Epithelial cell of prostate (primary cell): ENCODE results near the gene MDH1B.

Experiments
- DNase-seq: peaks from one replicate; pipeline ENCODE4 v3.0.0-alpha.2; 2011; ENCODE audit warnings: low read depth, low spot score
- H3K27ac ChIP-seq: fragments of 450-650 bp; 2 replicates; pipeline ENCODE4 v1.5.1; 2017; ENCODE audit warnings: mild to moderate bottlenecking

MDH1B gene

GRCh38 chr2:206701952-206702605, 63.0 kb downstream of the MDH1B start:
- H3K27ac ChIP-seq = no peak overlapping the region
- DNase-seq = no peak

DNA sequence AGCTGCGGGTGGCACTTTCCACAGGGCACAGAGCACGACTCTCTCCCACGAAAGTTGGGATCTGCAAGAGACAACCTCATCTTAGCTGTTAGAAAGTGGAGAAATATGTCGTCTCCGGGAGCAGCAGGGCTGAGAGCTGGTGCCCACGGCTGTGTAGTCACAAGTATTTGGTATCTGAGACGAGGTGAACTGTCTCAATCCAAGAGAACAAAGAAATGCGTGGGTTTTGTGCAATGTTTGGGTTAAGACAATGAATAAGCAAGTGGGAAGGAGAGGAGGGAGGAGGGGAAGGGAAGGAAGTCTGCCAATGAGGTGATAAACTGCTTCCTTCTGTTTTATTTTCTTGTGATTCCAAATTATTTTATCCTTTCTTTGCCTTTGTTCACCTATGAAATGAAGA, 65.0 kb downstream of the MDH1B start:
- no peak for DNase-seq
- no peak overlapping the region for H3K27ac ChIP-seq

- no peak for DNase-seq
- H3K27ac ChIP-seq = no peak overlapping the region
These were observed 66.3 kb downstream of the MDH1B start for GRCh38 chr2:206698811-206699210.

- no peak for DNase-seq
- H3K27ac ChIP-seq = no peak overlapping the region
These were observed 68.2 kb downstream of the MDH1B start for GRCh38 chr2:206696910-206697309.

DNA sequence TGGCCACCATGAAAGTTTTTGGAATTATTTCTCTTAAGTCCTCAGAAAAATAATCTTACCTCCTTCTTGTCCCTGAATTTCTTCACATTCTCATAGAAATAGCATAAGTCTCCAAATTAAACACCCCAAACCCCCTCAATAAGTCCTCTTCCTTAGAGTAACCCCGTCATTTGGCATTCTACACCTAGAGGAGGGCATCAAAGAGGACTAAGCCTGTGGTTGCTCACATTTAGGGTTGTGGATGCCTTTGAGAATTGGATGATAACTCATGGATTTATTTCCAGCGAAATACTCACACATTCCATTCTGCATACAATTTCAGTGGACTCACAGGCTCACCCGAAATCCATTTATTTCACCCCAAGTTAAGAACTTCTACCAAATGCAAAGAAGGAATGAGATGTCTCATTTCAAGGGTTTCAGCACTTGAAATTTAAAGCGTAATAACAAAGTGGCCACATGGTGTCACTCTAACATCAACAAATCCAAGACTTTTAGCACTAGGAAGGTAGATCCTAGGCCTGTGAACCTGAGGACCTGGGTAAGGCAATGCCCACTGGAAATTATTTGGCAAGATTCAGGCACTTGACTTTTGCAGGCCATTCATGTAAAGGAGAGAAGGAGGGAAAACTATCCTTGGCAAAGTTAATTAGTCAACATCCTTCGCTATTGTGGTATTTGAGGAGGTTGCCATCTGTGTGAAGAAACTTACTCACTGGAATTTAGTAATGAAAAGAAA, 71.6 kb downstream of the MDH1B start:
- no peak overlapping the region for H3K27ac ChIP-seq
- peak; percentile 10 for DNase-seq

DNA sequence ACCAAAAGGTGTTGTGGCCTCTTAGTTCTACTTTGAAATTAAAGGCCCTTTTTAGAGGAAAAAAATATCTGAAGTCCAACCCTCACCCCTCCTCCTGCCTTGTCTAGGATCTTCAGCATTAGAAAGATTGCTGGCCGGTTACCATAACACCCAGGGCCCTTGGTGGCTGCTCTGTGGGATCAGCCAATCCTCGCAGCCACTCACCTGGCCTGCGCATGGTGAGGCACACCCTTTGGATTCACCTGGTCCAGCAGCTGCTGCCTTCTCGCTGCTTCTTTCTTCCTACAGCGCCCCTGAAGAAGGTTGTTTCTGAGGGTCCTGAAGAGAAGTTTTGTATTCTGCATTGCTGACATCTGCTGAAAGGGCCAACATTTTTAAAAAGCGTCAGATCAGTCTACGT, 72.2 kb downstream of the MDH1B start:
- no peak for DNase-seq
- H3K27ac ChIP-seq = no peak overlapping the region

DNA sequence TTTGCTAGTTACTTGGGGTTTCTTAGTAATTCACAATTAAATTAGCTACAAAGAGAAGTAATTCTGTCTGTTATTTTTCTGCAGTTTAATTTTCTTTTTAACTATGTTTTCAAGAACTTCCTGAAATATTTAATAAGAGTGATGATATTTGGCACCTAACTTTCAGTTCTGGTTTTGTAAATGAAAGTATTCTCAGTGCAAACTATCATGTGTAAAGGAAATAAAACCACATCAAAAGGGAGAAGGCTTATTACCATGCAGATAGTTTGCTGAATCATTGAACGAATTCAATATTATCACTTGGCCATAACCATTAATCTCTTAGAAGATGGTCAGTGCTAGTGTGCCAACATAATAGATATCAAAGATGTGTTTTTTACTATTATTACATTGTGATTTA, 76.1 kb downstream of the MDH1B start:
- no peak for DNase-seq

GRCh38 chr2:206688453-206688852, 76.7 kb downstream of the MDH1B start:
- DNase-seq = no peak
- H3K27ac ChIP-seq = no peak overlapping the region

More for the DNA sequence above, 76.1 kb downstream of the MDH1B start:
- no peak overlapping the region for H3K27ac ChIP-seq
